Measurements from ENCODE around the gene SMARCC1. TPM values are rescaled to one million over a fixed set of nuclear protein-coding genes. Genes with fewer than 3 reads are reported as not detected.

Gene SMARCC1
- total RNA-seq, 2 donors from 2014 or later: 72.6 to 90.2 TPM

GRCh38 chr3:47813551-47814177 is 32.0 kb upstream of the SMARCC1 start:
- Histone ChIP-seq H3K9ac (ENCODE audit: low read depth in 2 of 2, low read length in 2 of 2) (no peak overlapping the region), H3K27ac (no peak overlapping the region), H3K27me3 (no peaks in the 10 kb centered on the region), H3K9me3 (no peaks in the 10 kb centered on the region), H3K36me3 (peaks cover 8% of the 10 kb centered on the region), H3K4me1 (no peaks in the 10 kb centered on the region), H3K4me3 (no peak overlapping the region)
- DNase-seq: no peak
- intact Hi-C loops (cut with DNase I): no loop called here
- no peak for TF ChIP-seq CTCF (IDR thresholded peaks at IDR 0.05)

GRCh38 chr3:47804577-47804976 is 22.9 kb upstream of the SMARCC1 start:
- Histone ChIP-seq H3K4me1 (peaks cover 5% of the 10 kb centered on the region), H3K27me3 (no peaks in the 10 kb centered on the region), H3K27ac (no peak overlapping the region), H3K36me3 (peaks cover 2% of the 10 kb centered on the region), H3K4me3 (no peak overlapping the region), H3K9me3 (no peaks in the 10 kb centered on the region), H3K9ac (ENCODE audit: low read depth in 2 of 2, low read length in 2 of 2) (no peak overlapping the region)
- intact Hi-C loops (cut with DNase I): no loop called here
- TF ChIP-seq CTCF (IDR thresholded peaks at IDR 0.05): no peak
- no peak for DNase-seq

- intact Hi-C loops (cut with DNase I): no loop called here
These were observed 21.9 kb upstream of the SMARCC1 start for GRCh38 chr3:47803480-47804025.

GRCh38 chr3:47802734-47803479 is 21.2 kb upstream of the SMARCC1 start, which contains the start of gene DHX30:
TSS of gene DHX30 (plus strand) at chr3:47803138. CDS start at chr3:47810684, 7,546 bp downstream.
- no peak for TF ChIP-seq CTCF (IDR thresholded peaks at IDR 0.05)
- peaks cover 5% of the 10 kb centered on the region for H3K4me1 ChIP-seq
- H3K9ac ChIP-seq (ENCODE audit: low read depth in 2 of 2, low read length in 2 of 2): peak within 1 kb of the TSS; percentile 72 to 78
- intact Hi-C loops (cut with DNase I): no loop called here
- no peaks in the 10 kb centered on the region for H3K36me3 ChIP-seq
- H3K9me3 ChIP-seq: no peaks in the 10 kb centered on the region
- H3K27me3 ChIP-seq: no peaks in the 10 kb centered on the region
- H3K4me3 ChIP-seq: peak within 1 kb of the TSS; percentile 94
- H3K27ac ChIP-seq: peak within 1 kb of the TSS; percentile 98
- peak; percentile 90 for DNase-seq

More at GRCh38 chr3:47803480-47804025, 21.9 kb upstream of the SMARCC1 start:
- H3K9me3 ChIP-seq: no peaks in the 10 kb centered on the region
- H3K9ac ChIP-seq (ENCODE audit: low read depth in 2 of 2, low read length in 2 of 2): peak overlapping the region; percentile 72 to 78
- DNase-seq: no peak
- TF ChIP-seq CTCF (IDR thresholded peaks at IDR 0.05): no peak
- no peaks in the 10 kb centered on the region for H3K27me3 ChIP-seq
- H3K27ac ChIP-seq: peak overlapping the region; percentile 98
- H3K4me3 ChIP-seq: peak overlapping the region; percentile 94
- H3K36me3 ChIP-seq: no peaks in the 10 kb centered on the region
- peaks cover 5% of the 10 kb centered on the region for H3K4me1 ChIP-seq

GRCh38 chr3:47799733-47800132 is 18.0 kb upstream of the SMARCC1 start:
- H3K4me1 ChIP-seq: peaks cover 5% of the 10 kb centered on the region
- H3K9ac ChIP-seq (ENCODE audit: low read depth in 2 of 2, low read length in 2 of 2): no peak overlapping the region
- no peak overlapping the region for H3K27ac ChIP-seq
- intact Hi-C loops (cut with DNase I): no loop called here
- H3K36me3 ChIP-seq: no peaks in the 10 kb centered on the region
- no peaks in the 10 kb centered on the region for H3K27me3 ChIP-seq
- no peaks in the 10 kb centered on the region for H3K9me3 ChIP-seq
- no peak for TF ChIP-seq CTCF (IDR thresholded peaks at IDR 0.05)
- H3K4me3 ChIP-seq: no peak overlapping the region
- no peak for DNase-seq

Measured in colonic mucosa (tissue), 4 donors.